HEK293 (cell line): ENCODE measurements around the gene CTBP1.

Source experiments
- CTCF ChIA-PET: fragments of 350-600 bp; formaldehyde crosslinking; extraction: SDS; loops from one replicate; lab custom pipeline; 2021; ENCODE audit warnings: antibody characterized with exemption; lab: Yijun Ruan, JAX
- POLR2A ChIA-PET: fragments of 300-600 bp; formaldehyde crosslinking; extraction: SDS; loops from one replicate; lab custom pipeline; 2020; ENCODE audit warnings: antibody characterized with exemption, inconsistent platforms; lab: Yijun Ruan, JAX
- H3K27ac ChIP-seq: fragments of 200-500 bp; sonication (Bioruptor generic); 2 replicates; pipeline ENCODE4 v1.5.1; 2014; ENCODE audit warnings: low read depth, low read length, control low read depth, inconsistent platforms; ENCODE audit errors: extremely low read depth
- H3K36me3 ChIP-seq, 2 experiments: fragments of 200-500 bp in 1 of 2; sonication (Bioruptor generic) in 1 of 2; 1 replicate in 1 of 2; 2 replicates in 1 of 2; pipeline ENCODE4 v1.5.1; 2014 to 2017; ENCODE audit warnings: inconsistent platforms in 2 of 2, low read length in 2 of 2; ENCODE audit not compliant: control insufficient read depth in 2 of 2, insufficient read depth in 1 of 2
- H3K4me1 ChIP-seq: fragments of 200-500 bp; sonication (Bioruptor generic); 2 replicates; pipeline ENCODE4 v1.5.1; 2014; ENCODE audit warnings: mild to moderate bottlenecking, low read length, inconsistent platforms; ENCODE audit not compliant: control insufficient read depth, insufficient read depth
- H3K4me3 ChIP-seq: 2 replicates; pipeline ENCODE4 v1.5.1; 2011; ENCODE audit warnings: low read depth, mild to moderate bottlenecking, control low read depth, low read length, moderate library complexity
- H3K9me3 ChIP-seq: fragments of 200-500 bp; sonication (Bioruptor generic); 2 replicates; pipeline ENCODE4 v1.5.1; 2014; ENCODE audit warnings: low read depth, low read length, inconsistent platforms; ENCODE audit not compliant: control insufficient read depth, insufficient read depth
- BCL11B ChIP-seq: fragments of 450-650 bp; formaldehyde crosslinking; IDR thresholded peaks from 2 replicates; pipeline ENCODE4 v1.5.1; 2016; ENCODE audit warnings: low read depth, missing biosample characterization, missing genetic modification characterization
- GFI1B ChIP-seq: fragments of 450-650 bp; formaldehyde crosslinking; IDR thresholded peaks from 2 replicates; pipeline ENCODE4 v1.5.1; 2016; ENCODE audit warnings: missing biosample characterization, missing genetic modification characterization
- HIC1 ChIP-seq: fragments of 450-650 bp; formaldehyde crosslinking; IDR thresholded peaks from 2 replicates; pipeline ENCODE4 v1.5.1; 2016; ENCODE audit warnings: missing biosample characterization, missing genetic modification characterization
- MYNN ChIP-seq: fragments of 450-650 bp; formaldehyde crosslinking; IDR thresholded peaks from 2 replicates; pipeline ENCODE4 v1.5.1; 2016; ENCODE audit warnings: missing biosample characterization, missing genetic modification characterization, borderline replicate concordance
- PRDM1 ChIP-seq: fragments of 450-650 bp; formaldehyde crosslinking; IDR thresholded peaks from 2 replicates; pipeline ENCODE4; 2016; ENCODE audit warnings: missing biosample characterization, missing genetic modification characterization
- SETDB1 ChIP-seq: IDR thresholded peaks from one replicate; pipeline ENCODE4 v1.6.1; 2017; ENCODE audit warnings: mild to moderate bottlenecking, low read length, moderate library complexity, mixed read lengths; ENCODE audit not compliant: insufficient read length
- SP7 ChIP-seq: fragments of 450-650 bp; formaldehyde crosslinking; IDR thresholded peaks from 2 replicates; pipeline ENCODE4 v1.5.1; 2016; ENCODE audit warnings: missing biosample characterization, missing genetic modification characterization
- TCF7L2 ChIP-seq: IDR thresholded peaks from 2 replicates; pipeline ENCODE4 v1.6.1; 2011; ENCODE audit warnings: low read depth, mild to moderate bottlenecking, inconsistent platforms, low read length, moderate library complexity, borderline replicate concordance
- ZBTB17 ChIP-seq: fragments of 450-650 bp; formaldehyde crosslinking; IDR thresholded peaks from 2 replicates; pipeline ENCODE4 v1.5.1; 2016; ENCODE audit warnings: missing biosample characterization, missing genetic modification characterization
- ZFP3 ChIP-seq: fragments of 450-650 bp; formaldehyde crosslinking; IDR thresholded peaks from 2 replicates; pipeline ENCODE4 v1.5.1; 2016; ENCODE audit warnings: low read depth, missing biosample characterization, missing genetic modification characterization
- ZIC2 ChIP-seq: fragments of 450-650 bp; formaldehyde crosslinking; IDR thresholded peaks from 2 replicates; pipeline ENCODE4 v1.5.1; 2016; ENCODE audit warnings: missing biosample characterization, missing genetic modification characterization
- ZNF140 ChIP-seq: fragments of 450-650 bp; formaldehyde crosslinking; IDR thresholded peaks from 2 replicates; pipeline ENCODE4 v1.5.1; 2016; ENCODE audit warnings: missing biosample characterization, missing genetic modification characterization
- ZNF157 ChIP-seq: fragments of 450-650 bp; formaldehyde crosslinking; IDR thresholded peaks from 2 replicates; pipeline ENCODE4 v1.5.1; 2016; ENCODE audit warnings: missing biosample characterization, missing genetic modification characterization
- ZNF202 ChIP-seq: fragments of 450-650 bp; formaldehyde crosslinking; IDR thresholded peaks from 2 replicates; pipeline ENCODE4 v1.5.1; 2016; ENCODE audit warnings: missing biosample characterization, missing genetic modification characterization, borderline replicate concordance
- ZNF423 ChIP-seq: fragments of 450-650 bp; formaldehyde crosslinking; IDR thresholded peaks from 2 replicates; pipeline ENCODE4 v1.5.1; 2016; ENCODE audit warnings: missing biosample characterization, missing genetic modification characterization
- ZNF510 ChIP-seq: fragments of 450-650 bp; formaldehyde crosslinking; IDR thresholded peaks from 2 replicates; pipeline ENCODE4 v1.5.1; 2018; ENCODE audit warnings: mild to moderate bottlenecking, missing genetic modification characterization, missing biosample characterization; ENCODE audit not compliant: insufficient replicate concordance
- ZNF514 ChIP-seq: fragments of 450-650 bp; formaldehyde crosslinking; IDR thresholded peaks from 2 replicates; pipeline ENCODE4 v1.5.1; 2016; ENCODE audit warnings: missing biosample characterization, missing genetic modification characterization
- ZNF549 ChIP-seq: fragments of 450-650 bp; IDR thresholded peaks from 2 replicates; pipeline ENCODE4 v1.5.1; 2018; ENCODE audit warnings: missing biosample characterization, missing genetic modification characterization, mild to moderate bottlenecking, inconsistent platforms, moderate library complexity
- ZNF585B ChIP-seq: fragments of 450-650 bp; formaldehyde crosslinking; IDR thresholded peaks from 2 replicates; pipeline ENCODE4 v1.5.1; 2016; ENCODE audit warnings: missing biosample characterization, missing genetic modification characterization
- ZNF701 ChIP-seq: fragments of 450-650 bp; formaldehyde crosslinking; IDR thresholded peaks from 2 replicates; pipeline ENCODE4 v1.5.1; 2016; ENCODE audit warnings: missing biosample characterization, missing genetic modification characterization
- ZNF704 ChIP-seq: fragments of 450-650 bp; formaldehyde crosslinking; IDR thresholded peaks from 2 replicates; pipeline ENCODE4 v1.5.1; 2016; ENCODE audit warnings: missing biosample characterization, missing genetic modification characterization
- TF ChIP-seq, protein P1 (sequence below): fragments of 450-650 bp; formaldehyde crosslinking; IDR thresholded peaks from 2 replicates; pipeline ENCODE4 v1.5.1; 2017; ENCODE audit warnings: missing biosample characterization, missing genetic modification characterization
- TF ChIP-seq, protein P2 (sequence below): fragments of 450-650 bp; formaldehyde crosslinking; IDR thresholded peaks from 2 replicates; pipeline ENCODE4 v1.5.1; 2016; ENCODE audit warnings: missing biosample characterization, missing genetic modification characterization

Gene CTBP1

DNA sequence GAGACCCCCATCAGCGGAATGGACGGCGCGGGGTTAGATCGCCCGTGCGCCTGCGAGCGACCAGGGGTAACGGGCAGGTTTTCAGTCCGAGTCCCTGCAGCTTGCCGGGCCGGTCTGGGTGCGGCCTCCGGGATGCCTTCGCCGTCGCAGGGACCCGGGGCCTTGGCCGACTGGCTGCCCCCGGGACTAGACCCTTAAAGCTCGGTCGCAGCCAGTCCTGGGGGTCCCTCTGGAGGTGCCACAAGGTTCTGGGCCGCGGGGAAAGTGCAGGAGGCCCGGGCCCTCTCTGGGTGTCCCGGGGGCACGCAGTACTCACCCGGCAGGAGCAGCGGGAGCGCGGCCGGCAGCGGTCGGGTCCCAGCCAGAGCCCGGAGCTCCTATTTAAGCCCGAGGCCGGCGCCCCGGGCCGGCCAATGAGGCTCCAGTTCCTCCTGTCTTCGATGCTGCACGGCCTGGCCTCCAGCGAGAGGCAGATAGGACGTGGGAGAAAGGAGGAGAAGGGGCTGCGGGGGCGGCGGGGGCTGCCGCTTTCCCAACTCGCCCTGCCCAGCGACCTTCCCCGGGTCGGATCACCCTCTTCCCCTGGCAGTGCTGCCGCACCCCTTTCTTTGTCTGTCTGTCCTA lies 76.6 kb downstream of the CTBP1 start, which contains the start of gene SPON2:
Gene SPON2, minus strand, starts transcription at position 356 of the 624 bp plus-strand sequence.
- Histone ChIP-seq H3K27ac (no peak within 1 kb of the TSS), H3K4me3 (no peak within 1 kb of the TSS), H3K9me3 (no peaks in the 10 kb centered on the region), H3K36me3 (no peaks in the 10 kb centered on the region), H3K4me1 (no peaks in the 10 kb centered on the region)
- ChIA-PET POLR2A (no interaction called here), CTCF (no interaction called here)
- TF ChIP-seq PRDM1 (tag by site-specific recombination) (no peak), ZNF704 (no peak), ZNF202 (tag by site-specific recombination) (no peak), ZIC2 (tag by site-specific recombination) (no peak), ZNF549 (tag by site-specific recombination) (no peak), ZNF140 (tag by site-specific recombination) (no peak), ZNF701 (tag by site-specific recombination) (no peak), ZNF585B (tag by site-specific recombination) (no peak), SETDB1 (no peak), GFI1B (tag by site-specific recombination) (no peak), ZBTB17 (no peak), MYNN (tag by site-specific recombination) (no peak), ZFP3 (tag by site-specific recombination) (no peak), SP7 (tag by site-specific recombination) (no peak)

GRCh38 chr4:1171311-1172227 lies 77.4 kb downstream of the CTBP1 start:
- CTCF ChIA-PET: no interaction called here

DNA sequence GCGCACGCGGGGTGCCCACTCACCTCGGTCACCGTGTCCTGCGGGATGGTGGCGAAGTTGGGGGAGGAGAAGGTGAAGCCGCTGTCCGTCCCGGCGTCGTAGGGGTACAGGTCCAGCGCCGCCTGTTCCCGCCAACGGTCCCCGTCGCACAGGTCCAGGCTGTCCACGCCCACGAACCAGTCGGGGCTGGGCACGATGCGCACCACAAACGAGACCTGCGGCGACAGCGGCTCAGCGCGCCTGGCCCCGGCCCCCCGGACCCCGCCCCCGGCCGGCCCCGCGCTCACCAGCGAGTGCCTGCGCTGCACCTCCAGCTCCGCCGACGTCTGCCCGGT lies 78.0 kb downstream of the CTBP1 start:
- POLR2A ChIA-PET: no interaction called here
- Histone ChIP-seq H3K27ac (no peak overlapping the region), H3K4me3 (no peak overlapping the region), H3K9me3 (no peaks in the 10 kb centered on the region)
- CTCF ChIA-PET: no interaction called here
- TF ChIP-seq ZNF510 (tag by site-specific recombination) (no peak), TCF7L2 (no peak), HIC1 (tag by site-specific recombination) (no peak), ZNF423 (tag by site-specific recombination) (no peak), ZNF514 (tag by site-specific recombination) (no peak)
- TF ChIP-seq, protein P1, sequence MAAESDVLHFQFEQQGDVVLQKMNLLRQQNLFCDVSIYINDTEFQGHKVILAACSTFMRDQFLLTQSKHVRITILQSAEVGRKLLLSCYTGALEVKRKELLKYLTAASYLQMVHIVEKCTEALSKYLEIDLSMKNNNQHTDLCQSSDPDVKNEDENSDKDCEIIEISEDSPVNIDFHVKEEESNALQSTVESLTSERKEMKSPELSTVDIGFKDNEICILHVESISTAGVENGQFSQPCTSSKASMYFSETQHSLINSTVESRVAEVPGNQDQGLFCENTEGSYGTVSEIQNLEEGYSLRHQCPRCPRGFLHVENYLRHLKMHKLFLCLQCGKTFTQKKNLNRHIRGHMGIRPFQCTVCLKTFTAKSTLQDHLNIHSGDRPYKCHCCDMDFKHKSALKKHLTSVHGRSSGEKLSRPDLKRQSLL (tag by site-specific recombination): no peak
- TF ChIP-seq, protein P2, sequence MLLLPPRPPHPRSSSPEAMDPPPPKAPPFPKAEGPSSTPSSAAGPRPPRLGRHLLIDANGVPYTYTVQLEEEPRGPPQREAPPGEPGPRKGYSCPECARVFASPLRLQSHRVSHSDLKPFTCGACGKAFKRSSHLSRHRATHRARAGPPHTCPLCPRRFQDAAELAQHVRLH: no peak
- TF ChIP-seq, all 188 proteins: peak for 0
- Histone ChIP-seq H3K36me3 (no peaks in the 10 kb centered on the region), H3K4me1 (no peaks in the 10 kb centered on the region)

More at GRCh38 chr4:1171311-1172227, 77.4 kb downstream of the CTBP1 start:
- no peaks in the 10 kb centered on the region for H3K9me3 ChIP-seq
- no peak overlapping the region for H3K27ac ChIP-seq
- TF ChIP-seq ZNF157 (tag by site-specific recombination): peak; percentile 54; the same call in 1 of the 2 replicates
- no peak for TF ChIP-seq BCL11B (tag by site-specific recombination)
- POLR2A ChIA-PET: no interaction called here
- H3K4me1 ChIP-seq: no peaks in the 10 kb centered on the region
- H3K4me3 ChIP-seq: no peak overlapping the region
- H3K36me3 ChIP-seq: no peaks in the 10 kb centered on the region
